ENCODE data around the gene NCF2.

DNA sequence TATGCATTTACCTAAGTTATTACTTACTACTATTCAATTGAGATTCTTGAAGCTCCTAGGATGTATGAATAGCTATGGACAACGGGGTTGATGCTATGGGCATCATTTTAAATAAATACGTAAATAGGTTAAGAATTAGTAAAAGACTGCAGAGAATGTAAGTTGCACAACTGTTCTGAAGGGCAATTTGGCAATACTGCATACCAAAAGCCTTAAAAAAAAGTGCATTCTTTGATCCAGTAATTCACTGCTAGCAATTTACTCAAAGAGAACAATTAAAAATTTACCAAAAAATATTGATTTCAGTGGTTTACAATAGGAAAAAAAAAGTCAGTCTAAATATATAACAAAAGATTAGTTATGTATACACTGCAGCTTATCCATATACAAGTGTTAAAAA, 41.9 kb upstream of the NCF2 start:
- TF ChIP-seq, protein P1, sequence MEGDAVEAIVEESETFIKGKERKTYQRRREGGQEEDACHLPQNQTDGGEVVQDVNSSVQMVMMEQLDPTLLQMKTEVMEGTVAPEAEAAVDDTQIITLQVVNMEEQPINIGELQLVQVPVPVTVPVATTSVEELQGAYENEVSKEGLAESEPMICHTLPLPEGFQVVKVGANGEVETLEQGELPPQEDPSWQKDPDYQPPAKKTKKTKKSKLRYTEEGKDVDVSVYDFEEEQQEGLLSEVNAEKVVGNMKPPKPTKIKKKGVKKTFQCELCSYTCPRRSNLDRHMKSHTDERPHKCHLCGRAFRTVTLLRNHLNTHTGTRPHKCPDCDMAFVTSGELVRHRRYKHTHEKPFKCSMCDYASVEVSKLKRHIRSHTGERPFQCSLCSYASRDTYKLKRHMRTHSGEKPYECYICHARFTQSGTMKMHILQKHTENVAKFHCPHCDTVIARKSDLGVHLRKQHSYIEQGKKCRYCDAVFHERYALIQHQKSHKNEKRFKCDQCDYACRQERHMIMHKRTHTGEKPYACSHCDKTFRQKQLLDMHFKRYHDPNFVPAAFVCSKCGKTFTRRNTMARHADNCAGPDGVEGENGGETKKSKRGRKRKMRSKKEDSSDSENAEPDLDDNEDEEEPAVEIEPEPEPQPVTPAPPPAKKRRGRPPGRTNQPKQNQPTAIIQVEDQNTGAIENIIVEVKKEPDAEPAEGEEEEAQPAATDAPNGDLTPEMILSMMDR (IDR thresholded peaks at IDR 0.05; ENCODE audit: extremely low read depth in 1 of 2, insufficient read depth in 1 of 2, low read depth in 1 of 2, low read length in 2 of 2), result no peak
- TF ChIP-seq, protein P2, sequence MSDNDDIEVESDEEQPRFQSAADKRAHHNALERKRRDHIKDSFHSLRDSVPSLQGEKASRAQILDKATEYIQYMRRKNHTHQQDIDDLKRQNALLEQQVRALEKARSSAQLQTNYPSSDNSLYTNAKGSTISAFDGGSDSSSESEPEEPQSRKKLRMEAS (IDR thresholded peaks at IDR 0.05; ENCODE audit: insufficient read depth, insufficient read length), result no peak
- TF ChIP-seq MYC (IDR thresholded peaks at IDR 0.05; ENCODE audit: low read depth, low read length), result no peak
- TF ChIP-seq EZH2 (IDR thresholded peaks at IDR 0.05; ENCODE audit: borderline replicate concordance, low read depth, low read length, severe bottlenecking), result no peak
- no peak for TF ChIP-seq JUN (IDR thresholded peaks at IDR 0.05; ENCODE audit: borderline replicate concordance, insufficient read depth, insufficient read length, low read depth)
- no peak for TF ChIP-seq POLR2A (IDR thresholded peaks at IDR 0.05; ENCODE audit: low read depth, low read length)
- no peak for TF ChIP-seq FOS (IDR thresholded peaks at IDR 0.05; ENCODE audit: borderline replicate concordance, insufficient read depth, low read length)

All from endothelial cell of umbilical vein (primary cell).